NCI-H146 treated with DMSO at 0.1 percent for 48 hours (cell line): ENCODE data around the gene SURF2.
"Not testable (repeated sequence)": the region's sequence is repeated elsewhere in the genome, so short reads cannot be mapped to it uniquely, and the experiment has no call there.

Source experiments
- DNase-seq: peaks from one replicate; lab custom pipeline; 2025; ENCODE audit not compliant: unreplicated experiment; lab: John Stamatoyannopoulos, UW

SURF2 gene

DNA sequence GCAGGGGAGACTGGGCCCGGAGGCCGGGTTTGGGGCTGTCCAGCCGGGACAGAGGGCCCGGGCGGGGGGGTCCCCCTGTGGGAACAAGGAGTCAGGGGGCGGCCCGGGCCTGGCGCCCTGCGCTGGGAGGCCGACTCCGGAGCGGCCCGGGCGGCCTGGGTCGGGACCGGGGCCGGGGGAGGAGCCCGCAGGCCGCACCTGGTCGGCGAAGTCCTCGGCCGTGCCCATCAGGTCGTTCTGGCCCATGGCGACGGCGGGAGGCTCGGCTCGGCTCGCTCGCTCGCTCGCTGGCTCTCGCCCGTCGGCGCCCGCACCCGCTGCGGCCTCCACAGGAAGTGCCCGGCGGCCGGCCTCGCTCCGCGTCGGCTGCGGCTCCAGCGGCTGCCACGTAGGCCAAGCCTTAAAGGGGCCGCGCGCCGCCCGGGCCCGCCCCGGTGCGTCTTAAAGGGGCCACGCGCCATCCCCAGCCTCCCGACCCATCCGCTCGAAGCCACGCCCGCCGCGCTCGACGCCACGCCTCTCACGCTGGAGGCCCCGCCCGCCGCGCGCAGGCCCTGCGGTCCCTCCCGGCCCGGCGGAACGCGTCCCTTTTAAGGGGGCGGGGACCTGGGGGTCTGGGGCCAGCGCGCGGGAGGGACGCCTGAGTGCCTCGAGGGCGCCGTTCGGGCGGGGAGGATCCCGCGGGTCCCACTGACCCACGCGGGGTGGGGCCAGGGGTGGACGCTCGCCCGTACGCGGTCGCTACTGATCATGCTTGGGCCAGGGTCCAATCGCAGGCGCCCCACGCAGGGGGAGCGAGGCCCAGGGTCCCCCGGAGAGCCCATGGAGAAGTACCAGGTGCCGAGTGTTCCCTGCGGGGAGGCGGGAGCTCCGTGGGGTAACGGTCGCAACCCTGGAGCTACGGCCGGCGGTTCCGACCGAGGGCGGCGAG lies 19.6 kb downstream of the SURF2 start, which contains the start of the genes STKLD1 and SURF4:
Gene STKLD1, plus strand, starts transcription at position 643 of the 931 bp plus-strand sequence. Its CDS starts 108 bp downstream, at position 751.
Gene SURF4, minus strand, starts transcription at position 337 of the 931 bp plus-strand sequence. Its CDS starts 91 bp downstream, at position 246.
- peak; percentile 64 for DNase-seq

DNA sequence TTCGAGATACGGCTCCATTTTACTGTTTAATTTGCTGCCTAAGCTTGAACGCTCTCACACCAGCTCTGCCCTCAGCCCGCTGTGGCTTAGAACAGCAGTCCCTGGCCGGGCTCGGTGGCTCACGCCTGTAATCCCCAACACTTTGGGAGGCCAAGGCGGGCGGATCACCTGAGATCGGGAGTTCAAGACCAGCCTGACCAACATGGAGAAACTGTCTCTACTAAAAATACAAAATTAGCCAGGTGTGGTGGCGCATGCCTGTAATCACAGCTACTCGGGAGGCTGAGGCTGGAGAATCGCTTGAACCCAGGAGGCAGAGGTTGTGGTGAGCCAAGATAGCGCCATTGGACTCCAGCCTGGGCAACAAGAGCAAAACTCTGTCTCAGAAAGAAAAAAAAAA lies 20.9 kb downstream of the SURF2 start:
- not testable (repeated sequence) for DNase-seq

DNA sequence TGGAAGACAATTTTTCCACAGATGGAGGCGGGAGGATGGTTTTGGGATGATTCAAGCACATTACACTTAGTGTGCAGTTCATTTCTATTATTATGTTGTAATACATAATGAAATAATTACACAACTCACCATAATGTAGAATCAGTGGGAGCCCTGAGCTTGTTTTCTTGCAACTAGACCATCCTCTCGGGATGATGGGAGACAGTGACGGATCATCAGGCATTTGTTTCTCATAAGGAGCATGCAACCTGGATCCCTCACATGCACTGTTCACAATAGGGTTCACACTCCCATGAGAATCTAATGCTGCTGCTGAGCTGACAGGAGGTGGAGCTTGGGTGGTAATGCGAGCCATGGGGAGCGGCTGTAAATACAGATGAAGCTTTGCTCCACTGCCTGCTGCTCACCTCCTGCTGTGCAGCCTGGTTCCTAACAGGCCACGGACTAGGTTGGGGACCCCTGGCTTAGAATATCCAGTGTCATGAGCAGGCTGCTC lies 21.4 kb downstream of the SURF2 start:
- no peak for DNase-seq

DNA sequence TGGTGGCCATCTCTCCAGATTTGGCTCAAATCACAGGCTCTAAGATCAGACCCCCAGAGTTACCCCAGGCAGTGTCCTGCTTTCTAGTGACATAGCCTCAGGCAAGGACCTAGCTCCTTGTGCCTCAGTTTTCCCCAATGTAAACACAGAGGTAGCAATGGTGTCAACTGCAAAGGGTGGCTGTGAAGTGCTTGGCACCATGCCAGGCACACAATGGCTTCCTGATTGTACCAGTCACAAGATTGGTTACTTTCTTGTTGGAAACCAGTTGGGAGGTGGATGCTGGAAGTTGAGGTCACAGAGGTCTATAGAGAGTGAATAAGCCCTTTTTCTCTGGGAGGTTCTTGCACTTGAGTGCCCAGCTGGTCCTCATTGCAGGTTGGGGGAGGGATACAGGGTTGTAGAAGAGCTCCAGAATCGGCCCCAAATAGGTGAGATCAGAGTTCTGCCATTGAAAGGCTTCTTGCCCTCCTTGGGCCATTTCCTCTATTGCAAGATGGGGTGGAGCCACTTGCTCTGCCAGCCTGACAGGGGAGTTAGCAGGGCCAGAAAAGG lies 22.1 kb downstream of the SURF2 start:
- no peak for DNase-seq

DNA sequence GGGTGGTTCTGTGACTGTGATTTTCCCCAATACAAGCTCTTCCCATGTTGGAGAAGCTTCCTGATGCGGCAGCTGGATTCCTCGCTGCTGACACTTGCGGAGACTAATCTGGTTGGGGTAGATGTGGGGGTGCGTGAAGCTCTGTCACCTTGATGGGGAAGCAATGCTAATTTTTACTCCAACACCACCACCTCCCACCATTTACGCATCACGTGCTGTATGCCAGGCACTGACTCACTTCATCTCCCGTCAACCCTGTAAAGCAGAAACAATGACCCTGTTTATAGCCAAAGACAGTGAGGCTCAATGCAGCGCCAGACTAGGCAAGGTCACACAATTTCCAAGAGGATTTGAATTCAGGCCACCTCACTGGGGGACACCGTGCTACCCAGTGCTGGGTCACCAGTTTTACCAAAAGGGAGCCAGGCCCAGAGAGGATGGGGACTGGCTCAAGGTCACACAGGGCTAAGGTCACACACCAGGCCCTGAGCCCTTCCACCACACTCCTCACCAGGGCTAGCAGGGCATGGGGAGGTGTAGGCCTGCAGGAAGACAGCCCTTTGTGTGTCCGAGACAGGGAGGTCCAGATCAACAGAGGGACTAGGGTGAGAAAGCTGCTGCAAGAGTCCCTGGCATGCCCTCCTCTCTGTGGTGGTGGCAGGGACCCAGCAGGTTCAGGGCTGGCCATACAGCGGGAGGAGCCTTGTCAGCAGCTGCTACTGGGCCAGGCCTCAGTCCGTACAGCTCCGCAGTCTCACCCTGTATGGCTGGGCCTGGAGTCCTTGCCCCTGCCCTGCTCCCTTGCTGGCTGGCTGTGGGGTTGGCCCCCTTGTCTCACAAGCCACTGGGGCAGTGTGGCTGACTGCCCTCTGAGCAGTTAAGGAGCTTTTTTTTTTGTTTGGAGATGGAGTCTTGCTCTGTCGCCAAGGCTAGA lies 23.1 kb downstream of the SURF2 start:
- DNase-seq = no peak

DNA sequence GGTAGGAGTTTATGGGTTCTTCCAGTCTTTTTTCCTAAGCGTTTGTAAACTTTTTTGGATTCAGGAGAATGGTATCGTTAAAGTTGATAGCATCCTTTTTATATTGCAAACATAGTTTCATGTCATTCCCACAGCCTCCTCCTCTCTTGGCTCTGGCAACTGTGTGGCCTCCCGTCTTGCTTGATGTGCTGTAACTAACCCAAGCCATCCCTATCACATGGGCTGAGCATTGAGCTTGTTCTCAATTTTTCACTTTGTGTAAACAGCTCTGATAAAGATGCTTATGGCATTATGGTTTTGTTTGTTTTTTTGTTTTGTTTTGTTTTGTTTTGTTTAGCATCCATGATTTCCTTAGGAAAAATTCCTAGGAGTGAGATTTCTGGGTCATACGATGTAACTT lies 24.4 kb downstream of the SURF2 start:
- DNase-seq = no peak

DNA sequence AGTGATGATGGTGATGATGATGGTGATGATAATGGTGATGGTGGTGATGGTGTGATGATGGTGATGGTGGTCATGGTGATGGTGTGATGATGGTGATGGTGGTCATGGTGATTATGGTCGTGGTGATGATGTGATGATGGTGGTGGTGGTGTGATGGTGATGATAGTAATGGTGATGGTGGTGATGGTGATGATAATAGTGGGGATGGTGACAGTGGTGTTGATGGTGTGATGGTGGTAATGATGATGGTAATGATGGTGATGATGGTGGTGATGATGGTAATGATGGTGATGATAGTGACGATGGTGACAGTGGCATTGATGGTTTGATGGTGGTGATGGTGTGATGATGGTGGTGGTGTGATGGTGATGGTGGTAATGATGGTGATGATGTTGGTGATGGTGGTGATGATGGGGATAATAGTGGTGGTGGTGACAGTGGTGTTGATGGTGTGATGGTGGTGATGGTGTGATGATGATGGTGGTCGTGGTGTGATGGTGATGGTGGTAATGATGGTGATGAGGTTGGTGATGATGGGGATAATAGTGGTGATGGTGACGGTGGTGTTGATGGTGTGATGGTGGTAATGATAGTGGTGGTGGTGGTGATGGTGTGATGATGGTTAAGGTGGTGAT lies 26.3 kb downstream of the SURF2 start:
- DNase-seq = no peak

DNA sequence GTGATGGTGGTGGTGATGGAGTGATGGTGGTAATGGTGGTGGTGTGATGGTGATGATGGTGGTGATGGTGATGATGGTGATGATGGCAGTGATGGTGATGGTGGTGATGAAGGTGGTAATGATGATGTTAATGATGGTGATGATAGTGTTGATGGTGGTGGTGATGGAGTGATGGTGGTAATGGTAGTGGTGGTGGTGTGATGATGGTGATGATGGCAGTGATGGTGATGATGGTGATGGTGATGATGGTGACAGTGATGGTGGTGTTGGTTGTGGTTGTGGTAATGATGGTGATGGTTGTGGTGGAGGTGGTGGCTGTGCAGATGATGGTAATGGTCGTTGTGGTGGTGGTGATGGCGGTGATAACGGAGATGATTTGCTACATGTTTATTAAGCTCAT lies 27.1 kb downstream of the SURF2 start:
- no peak for DNase-seq

DNA sequence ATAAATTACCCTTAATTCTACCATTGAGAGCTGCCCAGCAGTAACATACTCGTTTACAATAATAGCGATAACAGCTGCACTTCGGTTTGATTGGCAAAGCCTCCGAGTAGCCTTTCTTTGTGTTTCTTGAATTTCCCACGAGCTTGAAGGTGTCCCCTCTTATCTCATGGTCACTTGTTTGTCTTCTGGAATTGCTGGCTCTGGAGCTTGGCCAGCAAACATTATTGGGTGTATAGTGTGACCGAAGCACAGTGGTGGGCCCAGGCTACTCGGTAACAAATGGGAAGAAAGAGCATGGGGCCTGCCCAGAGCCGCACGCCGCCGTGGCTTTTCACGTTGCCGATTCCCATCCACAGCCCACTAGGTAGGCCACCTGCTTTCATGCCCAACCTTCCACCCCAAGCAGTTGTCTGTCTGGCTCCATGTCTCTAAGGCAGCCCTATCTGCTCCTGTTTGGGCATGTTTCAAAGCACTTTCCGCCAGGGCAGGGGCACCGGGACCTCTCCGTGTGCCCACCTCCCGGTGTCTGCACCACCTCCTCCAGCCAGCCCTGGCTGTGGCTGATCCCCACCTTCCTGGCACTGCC lies 28.5 kb downstream of the SURF2 start:
- DNase-seq = no peak

DNA sequence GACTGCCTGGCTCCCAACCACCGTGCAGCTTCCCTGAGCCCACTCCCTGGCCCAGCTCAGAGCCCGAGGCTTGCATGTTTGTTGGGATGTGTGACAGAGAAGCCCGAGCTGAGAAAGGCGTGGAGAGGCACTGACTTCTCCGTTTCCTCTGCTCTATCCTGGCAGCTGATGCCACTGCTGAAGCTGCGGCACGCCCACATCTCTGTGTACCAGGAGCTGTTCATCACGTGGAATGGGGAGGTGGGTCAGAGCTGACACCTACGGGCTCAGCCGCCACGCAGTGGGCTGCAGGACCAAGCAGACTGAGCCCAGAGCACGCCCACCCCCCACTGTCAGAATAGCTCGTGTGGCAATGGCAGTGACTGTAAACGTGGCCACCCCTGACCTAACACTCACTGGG lies 29.1 kb downstream of the SURF2 start:
- no peak for DNase-seq

DNA sequence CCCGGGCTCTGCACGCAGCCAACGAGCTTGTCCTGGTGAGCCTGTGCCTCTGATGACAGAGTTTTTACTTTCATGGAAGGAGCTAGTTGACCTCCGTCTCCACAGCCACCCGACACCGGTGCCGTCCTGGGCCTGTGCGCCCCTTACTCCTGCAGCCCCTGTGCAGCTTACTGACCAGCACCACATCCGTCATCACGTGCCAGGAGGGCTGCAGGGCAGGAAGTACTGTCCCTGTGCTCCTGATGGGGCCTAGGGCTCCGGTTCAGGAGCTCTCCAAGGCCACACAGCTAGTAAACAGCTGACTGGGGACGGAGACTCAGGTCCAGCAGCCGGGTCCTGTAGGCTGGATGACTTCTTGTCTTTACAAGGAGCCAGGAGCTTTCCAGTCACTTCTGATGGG lies 30.0 kb downstream of the SURF2 start:
- DNase-seq = no peak

DNA sequence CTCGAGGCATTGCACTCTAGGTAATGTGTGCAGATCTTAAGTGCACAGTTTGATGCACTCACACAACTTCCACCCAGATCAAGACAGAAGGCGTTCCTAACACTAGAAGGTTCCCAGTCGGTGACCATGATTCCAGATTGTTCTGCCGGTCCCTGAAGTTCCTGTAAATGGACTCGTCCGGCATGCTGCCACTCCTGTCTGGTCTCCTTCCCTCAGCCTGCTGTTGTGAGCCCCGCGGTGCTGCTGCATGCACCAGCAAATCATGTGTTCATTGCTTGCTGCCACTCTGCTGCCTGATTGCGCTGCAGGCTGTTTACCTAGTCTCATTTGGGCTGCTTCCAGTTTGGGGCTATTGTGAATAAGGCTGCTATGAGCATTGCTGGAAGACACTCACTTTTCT lies 31.3 kb downstream of the SURF2 start:
- no peak for DNase-seq

DNA sequence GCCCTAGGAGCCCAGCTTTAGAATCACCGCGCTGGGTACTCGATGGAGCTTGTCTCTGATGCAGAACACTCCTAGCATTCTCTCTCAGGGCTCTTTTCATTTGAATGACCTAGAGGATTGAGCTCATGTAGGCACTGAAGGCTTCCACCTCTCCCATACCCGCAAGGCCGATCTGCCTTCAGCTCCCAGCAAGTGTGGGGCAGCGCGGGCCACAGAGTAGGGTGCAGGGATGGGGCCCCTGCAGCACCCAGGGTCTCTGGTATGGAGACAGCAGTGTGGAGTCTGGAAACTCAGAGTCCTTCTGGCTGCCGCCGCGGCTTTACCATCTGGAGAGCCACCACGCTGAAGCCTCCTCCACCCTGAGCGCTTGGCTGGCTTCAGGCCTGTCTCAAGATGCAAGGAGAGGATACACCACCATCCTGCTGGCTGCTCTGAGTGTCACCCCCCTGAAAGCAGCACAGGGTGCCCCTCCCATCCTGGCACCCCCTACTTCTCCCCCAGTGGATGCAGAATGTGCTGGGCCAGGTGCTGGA lies 32.7 kb downstream of the SURF2 start:
- no peak for DNase-seq

DNA sequence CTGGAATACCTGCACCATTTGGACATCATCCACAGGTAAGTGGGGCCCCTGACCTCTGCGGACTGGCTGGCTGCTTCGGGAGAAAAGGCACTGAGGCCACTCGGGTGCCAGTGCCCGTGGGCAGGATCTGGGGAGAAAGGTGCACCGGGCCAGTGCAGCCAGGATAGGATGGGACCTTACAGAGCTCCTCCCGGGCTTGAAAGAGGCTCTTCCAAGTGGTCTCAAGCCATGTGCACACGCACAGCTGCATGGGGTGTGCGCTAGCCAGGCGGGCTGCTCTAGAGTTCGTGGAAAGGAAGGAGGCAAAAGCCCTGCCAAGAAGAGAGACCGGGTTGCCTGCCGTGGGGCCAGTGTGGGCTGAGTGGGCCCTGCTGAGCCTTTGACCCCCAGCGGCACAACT lies 33.2 kb downstream of the SURF2 start:
- no peak for DNase-seq

DNA sequence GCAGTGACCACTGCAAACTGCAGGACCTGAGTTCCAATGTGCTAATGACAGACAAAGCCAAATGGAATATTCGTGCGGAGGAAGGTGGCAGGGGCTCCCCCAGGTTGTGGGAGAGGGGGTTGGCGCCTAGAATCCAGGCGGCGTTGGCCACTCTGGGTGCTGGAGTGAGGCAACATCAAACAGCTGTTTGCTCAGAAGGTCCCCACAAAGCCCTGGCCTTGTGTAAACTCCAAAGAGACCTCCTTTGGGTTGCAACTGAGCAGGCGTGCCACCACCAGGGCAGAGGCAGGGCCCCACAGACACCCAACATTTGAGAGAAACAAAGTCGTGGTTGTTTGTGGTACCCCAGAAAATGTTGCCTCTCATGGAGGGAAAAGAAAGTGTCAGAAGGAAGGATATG lies 34.4 kb downstream of the SURF2 start:
- no peak for DNase-seq

DNA sequence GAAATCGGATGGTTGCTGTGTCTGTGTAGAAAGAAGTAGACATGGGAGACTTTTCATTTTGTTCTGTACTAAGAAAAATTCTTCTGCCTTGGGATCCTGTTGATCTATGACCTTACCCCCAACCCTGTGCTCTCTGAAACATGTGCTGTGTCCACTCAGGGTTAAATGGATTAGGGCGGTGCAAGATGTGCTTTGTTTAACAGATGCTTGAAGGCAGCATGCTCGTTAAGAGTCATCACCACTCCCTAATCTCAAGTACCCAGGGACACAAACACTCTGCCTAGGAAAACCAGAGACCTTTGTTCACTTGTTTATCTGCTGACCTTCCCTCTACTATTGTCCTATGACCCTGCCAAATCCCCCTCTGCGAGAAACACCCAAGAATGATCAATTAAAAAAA lies 35.1 kb downstream of the SURF2 start:
- DNase-seq = not testable (repeated sequence)

DNA sequence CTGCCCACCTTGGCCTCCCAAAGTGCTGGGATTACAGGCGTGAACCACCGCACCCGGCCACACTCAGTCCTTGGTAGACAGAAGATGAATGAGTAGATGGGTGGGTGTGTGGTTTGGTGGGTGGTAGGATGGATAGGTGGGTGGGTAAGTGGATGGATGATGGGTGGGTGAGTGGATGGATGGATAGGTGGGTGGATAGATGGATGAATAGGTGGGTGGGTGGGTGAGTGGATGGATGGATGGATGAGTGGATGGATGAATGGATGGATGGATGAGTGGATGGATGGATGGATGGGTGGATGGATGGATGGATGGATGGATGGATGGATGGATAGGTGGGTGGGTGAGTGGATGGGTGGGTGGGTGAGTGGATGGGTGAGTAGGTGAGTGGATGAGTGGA lies 36.0 kb downstream of the SURF2 start:
- not testable (repeated sequence) for DNase-seq

DNA sequence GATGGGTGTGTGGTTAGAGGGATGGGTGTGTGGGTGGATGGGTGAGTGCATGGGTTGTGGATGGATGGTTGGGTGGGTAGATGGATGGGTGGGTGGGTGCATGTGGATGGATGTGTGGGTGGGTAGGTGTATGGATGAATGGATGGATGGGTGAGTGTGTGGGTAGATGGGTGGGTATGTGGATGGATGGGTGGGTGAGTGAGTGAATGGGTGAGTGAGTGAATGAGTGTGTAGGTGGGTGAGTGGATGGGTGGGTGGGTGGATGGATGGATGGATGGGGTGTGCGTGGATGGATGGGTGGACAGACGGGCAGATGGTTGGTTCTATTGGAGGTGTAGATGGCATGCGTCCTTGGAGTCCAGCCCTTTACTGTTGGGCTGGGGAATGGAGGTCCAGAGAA lies 37.0 kb downstream of the SURF2 start:
- DNase-seq = no peak

DNA sequence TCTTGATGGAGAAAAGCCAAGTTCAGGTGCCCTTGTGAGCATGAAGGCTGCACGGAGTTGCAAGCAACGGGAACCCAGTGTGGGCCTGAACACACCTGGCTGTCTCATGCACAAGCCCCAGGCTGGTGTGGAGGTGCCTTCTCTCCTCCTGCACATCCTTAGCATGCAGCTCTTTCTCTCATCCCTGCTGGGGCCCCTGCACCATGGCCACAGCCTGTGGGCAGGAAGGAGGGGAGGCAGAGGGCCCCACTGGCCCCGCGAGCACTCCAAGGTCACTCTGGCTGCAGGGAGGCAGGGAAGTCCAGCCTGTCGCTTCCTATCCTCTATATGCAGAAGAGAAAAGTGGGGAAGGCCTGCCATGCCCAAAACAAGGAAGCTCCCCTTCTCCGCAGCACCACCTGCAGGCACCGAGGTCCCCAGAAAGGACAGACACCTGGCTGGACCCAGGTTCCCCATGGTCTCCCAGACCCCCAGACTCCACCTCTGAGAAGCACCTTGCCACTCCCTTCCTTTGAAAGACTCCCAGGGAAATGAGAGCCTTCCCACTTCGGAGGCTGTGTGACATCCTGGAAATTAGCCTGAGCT lies 38.4 kb downstream of the SURF2 start:
- DNase-seq = no peak

DNA sequence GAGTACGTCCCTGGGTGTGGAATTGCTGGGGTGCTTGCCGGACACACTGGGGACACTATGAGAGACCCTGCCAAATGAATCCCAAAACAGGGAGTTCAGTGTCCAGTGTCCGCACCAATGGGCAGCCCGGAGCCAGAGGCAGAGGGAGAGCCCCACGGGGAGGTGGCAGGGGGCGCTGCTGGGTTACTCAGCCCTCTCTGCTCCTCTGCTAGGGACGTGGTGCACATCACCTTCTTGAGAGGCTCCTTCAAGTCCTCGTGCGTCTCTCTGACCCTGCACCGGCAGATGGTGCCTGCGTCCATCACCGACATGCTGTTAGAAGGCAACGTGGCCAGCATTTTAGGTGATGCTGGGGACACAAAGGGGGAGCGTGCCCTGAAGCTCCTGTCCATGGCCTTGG lies 40.6 kb downstream of the SURF2 start:
- no peak for DNase-seq
